Measurements from ENCODE around the gene FAR2.

The FAR2 gene

DNA sequence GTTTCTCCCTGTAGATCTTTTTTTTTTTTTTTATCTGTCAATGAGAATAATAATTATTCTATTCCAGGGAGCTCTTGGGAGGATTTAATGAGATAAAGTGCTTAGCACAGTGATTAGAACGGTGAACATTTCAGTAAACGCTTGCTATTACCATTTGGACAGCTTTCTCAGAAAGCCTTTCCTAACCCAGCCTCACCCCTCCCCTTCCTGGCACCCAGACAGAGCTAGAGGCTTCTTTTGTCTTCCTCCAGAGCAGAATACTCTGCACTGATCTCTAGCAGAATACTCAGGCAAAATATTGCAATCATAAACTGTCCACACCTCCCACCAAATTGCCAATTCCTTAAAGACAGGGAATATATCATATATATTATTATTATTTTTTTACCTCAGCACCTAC lies 165.3 kb downstream of the FAR2 start:
- no peak overlapping the region for H3K27ac ChIP-seq (ENCODE audit: low read depth, low read length)
- H3K9ac ChIP-seq (ENCODE audit: low read depth, low read length) = no peak overlapping the region
- no peaks in the 10 kb centered on the region for H3K27me3 ChIP-seq (ENCODE audit: insufficient read depth, low read length)
- no peaks in the 10 kb centered on the region for H3K9me3 ChIP-seq (ENCODE audit: insufficient read depth, low read depth, low read length)
- peaks cover 7% of the 10 kb centered on the region; the same call in 1 of the 2 replicates for H3K4me1 ChIP-seq (ENCODE audit: insufficient read depth, low read length)
- no peak overlapping the region for H3K4me3 ChIP-seq (ENCODE audit: low read length)
- WGBS = 93% methylated on average over 2 of the region's 2 CpGs
- no peaks in the 10 kb centered on the region for H3K36me3 ChIP-seq (ENCODE audit: insufficient read depth, low read length)

GRCh38 chr12:29316752-29317151 lies 167.7 kb downstream of the FAR2 start:
- 59% methylated on average over 4 of the region's 4 CpGs for WGBS
- peaks cover 1% of the 10 kb centered on the region; the same call in 1 of the 2 replicates for H3K36me3 ChIP-seq (ENCODE audit: insufficient read depth, low read length)
- peaks cover 7% of the 10 kb centered on the region; the same call in 1 of the 2 replicates for H3K4me1 ChIP-seq (ENCODE audit: insufficient read depth, low read length)
- peaks cover 2% of the 10 kb centered on the region; the same call in 1 of the 2 replicates for H3K9me3 ChIP-seq (ENCODE audit: insufficient read depth, low read depth, low read length)
- H3K27ac ChIP-seq (ENCODE audit: low read depth, low read length) = no peak overlapping the region
- H3K4me3 ChIP-seq (ENCODE audit: low read length) = no peak overlapping the region
- H3K9ac ChIP-seq (ENCODE audit: low read depth, low read length) = no peak overlapping the region
- no peaks in the 10 kb centered on the region for H3K27me3 ChIP-seq (ENCODE audit: insufficient read depth, low read length)

DNA sequence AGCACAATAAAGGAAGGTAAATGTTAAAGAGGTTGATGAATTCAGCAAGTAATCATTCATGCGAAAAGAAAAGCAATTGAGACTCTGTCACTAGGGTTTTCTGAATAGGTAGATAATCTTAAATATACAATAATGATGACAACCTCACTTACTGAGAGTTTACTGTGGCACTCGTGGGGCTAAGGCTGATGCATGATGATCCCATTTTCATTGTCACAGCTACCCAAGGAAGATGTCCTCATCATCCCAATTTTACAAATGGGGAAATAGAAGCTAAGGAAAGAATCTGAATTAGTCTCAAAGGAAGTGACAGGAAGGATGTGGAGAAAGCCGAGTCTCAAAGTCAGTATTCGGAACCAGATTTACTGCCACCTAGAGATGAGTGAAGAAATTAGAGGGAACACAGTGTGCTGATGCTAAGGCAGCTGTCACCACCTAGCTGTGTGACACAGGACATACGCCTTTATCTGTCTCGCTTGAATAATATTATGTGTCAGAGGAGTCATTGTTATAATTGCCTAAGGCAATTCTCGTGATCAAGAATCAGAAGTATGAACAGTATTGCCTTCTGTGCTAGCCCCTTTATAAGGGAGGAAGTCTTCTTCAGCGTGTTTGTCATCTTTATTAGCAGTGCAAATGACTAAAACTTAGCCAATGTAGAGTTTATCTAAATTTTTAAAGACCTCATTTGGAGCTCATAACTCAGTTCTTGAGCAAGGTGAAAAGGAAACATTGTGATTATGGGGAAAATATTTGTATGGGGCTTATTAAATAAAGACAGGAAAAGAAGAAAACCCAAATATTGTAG lies 168.7 kb downstream of the FAR2 start:
- peaks cover 7% of the 10 kb centered on the region; the same call in 1 of the 2 replicates for H3K4me1 ChIP-seq (ENCODE audit: insufficient read depth, low read length)
- WGBS = 71% methylated on average over 8 of the region's 8 CpGs
- H3K36me3 ChIP-seq (ENCODE audit: insufficient read depth, low read length) = peaks cover 11% of the 10 kb centered on the region
- peaks cover 12% of the 10 kb centered on the region for H3K9me3 ChIP-seq (ENCODE audit: insufficient read depth, low read depth, low read length)
- H3K27ac ChIP-seq (ENCODE audit: low read depth, low read length) = no peak overlapping the region
- H3K27me3 ChIP-seq (ENCODE audit: insufficient read depth, low read length) = no peaks in the 10 kb centered on the region
- H3K4me3 ChIP-seq (ENCODE audit: low read length) = no peak overlapping the region
- no peak overlapping the region for H3K9ac ChIP-seq (ENCODE audit: low read depth, low read length)

DNA sequence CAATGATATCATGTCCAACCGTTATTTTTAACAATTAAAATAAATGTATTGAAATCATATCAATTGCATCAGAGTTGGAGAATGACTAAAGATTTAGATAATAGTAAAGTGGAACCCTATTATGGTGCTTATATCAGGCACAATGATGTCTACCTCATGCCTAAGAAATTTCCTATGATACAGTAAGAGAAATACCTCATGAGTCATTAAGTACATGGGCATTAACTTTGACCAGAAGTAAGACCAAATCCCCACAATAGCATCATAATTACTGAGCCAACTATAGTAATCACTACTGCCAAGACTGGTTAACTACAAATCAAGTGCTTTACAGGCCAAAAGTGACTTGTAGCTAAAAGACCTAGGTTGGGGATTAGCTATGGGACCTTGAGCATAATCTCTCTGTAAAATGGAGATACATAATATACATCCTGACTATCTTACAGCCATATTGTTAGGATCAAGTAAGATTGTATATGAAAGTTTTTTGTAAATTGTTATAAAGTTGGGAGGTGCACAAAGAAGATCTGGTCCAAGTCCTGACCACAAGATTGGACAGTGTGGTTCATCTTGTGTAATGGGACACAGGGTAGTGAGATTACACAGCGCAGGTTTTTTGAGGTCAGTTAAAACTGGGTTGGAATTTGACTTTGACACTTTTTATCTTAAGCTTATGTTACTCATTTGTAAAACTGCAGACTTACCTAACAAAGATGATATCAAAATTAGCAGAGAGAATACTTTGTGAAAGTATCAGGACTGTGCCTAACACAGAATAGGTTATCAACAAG lies 171.4 kb downstream of the FAR2 start:
- no peak overlapping the region for H3K27ac ChIP-seq (ENCODE audit: low read depth, low read length)

GRCh38 chr12:29322157-29322556 lies 173.1 kb downstream of the FAR2 start:
- no peak overlapping the region for H3K9ac ChIP-seq (ENCODE audit: low read depth, low read length)
- no peak overlapping the region for H3K27ac ChIP-seq (ENCODE audit: low read depth, low read length)
- H3K4me3 ChIP-seq (ENCODE audit: low read length) = no peak overlapping the region
- H3K36me3 ChIP-seq (ENCODE audit: insufficient read depth, low read length) = peaks cover 13% of the 10 kb centered on the region
- peaks cover 18% of the 10 kb centered on the region for H3K9me3 ChIP-seq (ENCODE audit: insufficient read depth, low read depth, low read length)
- 94% methylated on average over 3 of the region's 3 CpGs for WGBS
- H3K4me1 ChIP-seq (ENCODE audit: insufficient read depth, low read length) = no peaks in the 10 kb centered on the region
- no peaks in the 10 kb centered on the region for H3K27me3 ChIP-seq (ENCODE audit: insufficient read depth, low read length)

More for the DNA sequence above, 171.4 kb downstream of the FAR2 start:
- H3K4me1 ChIP-seq (ENCODE audit: insufficient read depth, low read length) = peaks cover 7% of the 10 kb centered on the region; the same call in 1 of the 2 replicates
- H3K36me3 ChIP-seq (ENCODE audit: insufficient read depth, low read length) = peaks cover 13% of the 10 kb centered on the region
- no peak overlapping the region for H3K4me3 ChIP-seq (ENCODE audit: low read length)
- H3K9ac ChIP-seq (ENCODE audit: low read depth, low read length) = no peak overlapping the region
- WGBS = 94% methylated on average over 1 of the region's 2 CpGs
- peaks cover 18% of the 10 kb centered on the region for H3K9me3 ChIP-seq (ENCODE audit: insufficient read depth, low read depth, low read length)
- no peaks in the 10 kb centered on the region for H3K27me3 ChIP-seq (ENCODE audit: insufficient read depth, low read length)

- 100% methylated on average over 1 of the region's 1 CpG for WGBS
- Histone ChIP-seq H3K4me1 (ENCODE audit: insufficient read depth, low read length) (no peaks in the 10 kb centered on the region), H3K9ac (ENCODE audit: low read depth, low read length) (no peak overlapping the region), H3K9me3 (ENCODE audit: insufficient read depth, low read depth, low read length) (no peaks in the 10 kb centered on the region), H3K27me3 (ENCODE audit: insufficient read depth, low read length) (no peaks in the 10 kb centered on the region), H3K4me3 (ENCODE audit: low read length) (no peak overlapping the region), H3K36me3 (ENCODE audit: insufficient read depth, low read length) (no peaks in the 10 kb centered on the region), H3K27ac (ENCODE audit: low read depth, low read length) (no peak overlapping the region)
Measured at GRCh38 chr12:29329411-29329810, 180.3 kb downstream of the FAR2 start.

DNA sequence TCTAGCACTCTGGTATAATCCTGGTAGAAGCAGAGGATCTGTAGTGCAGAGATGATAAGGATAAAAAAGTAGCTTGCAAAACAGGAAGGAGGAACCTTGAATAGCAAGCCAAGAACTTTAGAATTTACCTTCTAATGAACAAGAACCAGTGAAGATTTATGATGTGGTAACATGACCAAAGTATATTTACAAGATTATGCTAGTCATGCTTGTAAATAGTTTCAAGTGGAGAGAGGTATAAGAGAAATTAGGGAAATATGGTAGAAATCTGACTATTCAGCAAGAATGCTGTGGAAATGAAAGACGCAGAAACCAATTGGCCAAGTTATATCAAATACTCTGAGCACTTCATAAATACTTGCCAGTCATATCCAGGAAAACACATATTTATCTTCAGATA lies 184.1 kb downstream of the FAR2 start:
- no peaks in the 10 kb centered on the region for H3K27me3 ChIP-seq (ENCODE audit: insufficient read depth, low read length)
- no peak overlapping the region for H3K4me3 ChIP-seq (ENCODE audit: low read length)
- H3K36me3 ChIP-seq (ENCODE audit: insufficient read depth, low read length) = no peaks in the 10 kb centered on the region
- 0% methylated on average over 1 of the region's 1 CpG for WGBS
- H3K4me1 ChIP-seq (ENCODE audit: insufficient read depth, low read length) = no peaks in the 10 kb centered on the region
- no peaks in the 10 kb centered on the region for H3K9me3 ChIP-seq (ENCODE audit: insufficient read depth, low read depth, low read length)
- no peak overlapping the region for H3K9ac ChIP-seq (ENCODE audit: low read depth, low read length)
- no peak overlapping the region for H3K27ac ChIP-seq (ENCODE audit: low read depth, low read length)

GRCh38 chr12:29334937-29335336 lies 185.9 kb downstream of the FAR2 start:
- WGBS = 98% methylated on average over 2 of the region's 2 CpGs
- no peak overlapping the region for H3K4me3 ChIP-seq (ENCODE audit: low read length)
- H3K27me3 ChIP-seq (ENCODE audit: insufficient read depth, low read length) = no peaks in the 10 kb centered on the region
- H3K9ac ChIP-seq (ENCODE audit: low read depth, low read length) = no peak overlapping the region
- no peaks in the 10 kb centered on the region for H3K4me1 ChIP-seq (ENCODE audit: insufficient read depth, low read length)
- no peak overlapping the region for H3K27ac ChIP-seq (ENCODE audit: low read depth, low read length)
- H3K36me3 ChIP-seq (ENCODE audit: insufficient read depth, low read length) = peaks cover 7% of the 10 kb centered on the region
- no peaks in the 10 kb centered on the region for H3K9me3 ChIP-seq (ENCODE audit: insufficient read depth, low read depth, low read length)

- 94% methylated on average over 1 of the region's 1 CpG for WGBS
- H3K36me3 ChIP-seq (ENCODE audit: insufficient read depth, low read length) = peaks cover 30% of the 10 kb centered on the region
- no peak overlapping the region for H3K27ac ChIP-seq (ENCODE audit: low read depth, low read length)
- no peak overlapping the region for H3K9ac ChIP-seq (ENCODE audit: low read depth, low read length)
- no peaks in the 10 kb centered on the region for H3K9me3 ChIP-seq (ENCODE audit: insufficient read depth, low read depth, low read length)
- no peaks in the 10 kb centered on the region for H3K27me3 ChIP-seq (ENCODE audit: insufficient read depth, low read length)
- no peaks in the 10 kb centered on the region for H3K4me1 ChIP-seq (ENCODE audit: insufficient read depth, low read length)
- no peak overlapping the region for H3K4me3 ChIP-seq (ENCODE audit: low read length)
Measured at GRCh38 chr12:29337325-29337724, 188.2 kb downstream of the FAR2 start.

DNA sequence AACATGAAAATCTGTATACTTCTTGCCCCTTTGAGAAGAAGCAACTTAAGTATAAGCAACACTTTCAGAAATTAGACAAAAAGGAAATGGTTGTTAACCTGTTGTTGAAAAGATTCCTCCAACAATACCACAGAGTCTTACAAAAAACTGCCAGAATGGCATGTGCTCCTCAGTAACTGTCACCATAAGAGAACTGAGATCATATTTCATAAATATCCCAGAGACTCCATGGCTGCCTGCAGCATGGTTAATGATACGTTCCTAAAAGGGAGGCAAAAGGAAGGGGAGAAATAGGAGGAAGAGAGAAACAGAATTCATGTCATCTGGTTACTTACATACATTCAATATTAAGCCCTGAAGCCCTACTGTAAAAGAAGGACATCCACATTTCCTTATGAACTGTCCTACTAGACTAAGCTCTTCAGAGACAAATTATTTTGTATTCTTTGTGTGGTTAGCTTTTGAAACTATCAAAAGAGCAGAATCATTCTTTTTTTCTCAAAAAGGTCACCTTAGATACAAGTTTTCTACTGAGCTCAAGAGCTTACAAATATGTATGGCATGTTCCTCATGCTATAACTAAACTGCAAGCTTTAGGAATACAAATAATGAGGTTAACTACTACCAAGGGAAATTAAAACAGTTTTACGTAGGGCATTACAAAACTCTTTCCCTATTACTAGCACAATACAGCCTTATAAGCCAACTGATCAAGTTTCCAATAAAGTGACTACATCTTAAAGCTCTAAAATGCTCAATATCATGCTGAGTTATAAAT lies 194.1 kb downstream of the FAR2 start:
- Histone ChIP-seq H3K36me3 (ENCODE audit: insufficient read depth, low read length) (peaks cover 81% of the 10 kb centered on the region), H3K4me1 (ENCODE audit: insufficient read depth, low read length) (no peaks in the 10 kb centered on the region), H3K4me3 (ENCODE audit: low read length) (no peak overlapping the region), H3K9me3 (ENCODE audit: insufficient read depth, low read depth, low read length) (no peaks in the 10 kb centered on the region), H3K9ac (ENCODE audit: low read depth, low read length) (no peak overlapping the region), H3K27ac (ENCODE audit: low read depth, low read length) (no peak overlapping the region), H3K27me3 (ENCODE audit: insufficient read depth, low read length) (no peaks in the 10 kb centered on the region)
- 97% methylated on average over 1 of the region's 2 CpGs for WGBS
